GM12874 (cell line): Measurements from ENCODE around the gene ASCL5.
A peak's percentile ranks its signal among the peaks of the same experiment; 100 is the strongest.

Experiments used
- TF ChIP-seq, protein P1 (sequence below): IDR thresholded peaks from 2 replicates; pipeline ENCODE4 v1.5.1; 2011; ENCODE audit warnings: low read depth, mild to moderate bottlenecking, control low read depth, low read length, moderate library complexity; ENCODE audit not compliant: insufficient read depth

The ASCL5 gene

DNA sequence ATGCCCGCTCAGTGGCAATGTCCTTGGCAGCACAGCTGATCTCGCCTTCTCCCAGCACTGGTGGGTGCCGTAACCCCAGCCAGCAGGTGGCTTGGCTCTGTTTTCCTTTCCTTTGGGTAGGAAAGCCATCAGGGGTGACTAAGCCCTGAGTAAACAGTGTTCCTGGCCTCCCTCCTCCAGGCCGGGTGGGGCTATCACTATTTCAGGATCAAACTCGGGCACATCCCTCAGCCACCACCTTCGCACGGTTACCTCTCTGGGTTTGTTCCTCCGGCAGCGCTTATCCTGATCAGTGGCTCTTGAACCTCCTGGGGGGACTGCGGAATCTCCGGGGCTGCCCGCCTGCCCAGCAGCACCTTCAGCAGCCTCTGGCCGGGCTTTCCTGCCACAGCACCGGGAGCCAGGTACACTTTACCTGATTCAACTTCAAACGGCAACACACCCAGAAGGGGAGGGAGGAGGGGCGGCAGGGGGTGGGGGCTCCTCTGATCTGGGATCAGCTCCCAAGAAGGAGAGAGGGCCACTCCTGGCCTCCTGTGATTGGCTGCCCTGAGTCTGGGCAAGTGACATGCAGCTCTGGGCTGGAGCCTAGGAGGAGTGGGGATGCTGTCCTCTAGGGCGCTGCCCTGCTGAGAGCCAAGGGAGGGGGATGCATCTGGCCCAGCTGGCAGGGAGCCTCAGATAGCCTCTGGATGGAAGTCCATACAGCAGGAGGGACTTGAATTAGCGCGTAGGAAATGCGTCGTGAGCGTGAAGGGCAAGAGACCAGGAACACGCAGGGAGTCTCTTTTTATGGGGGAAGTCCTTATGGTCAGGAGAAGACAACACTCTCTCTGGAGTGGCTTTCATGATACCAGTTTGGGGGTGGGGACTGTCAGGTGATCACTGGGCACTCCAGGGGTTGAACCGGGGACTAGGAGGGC is at the start of gene ASCL5:
Gene ASCL5, minus strand, starts transcription at position 353 of the 923 bp plus-strand sequence. CDS start 11,812 bp downstream, outside the sequence.
- TF ChIP-seq, protein P1, sequence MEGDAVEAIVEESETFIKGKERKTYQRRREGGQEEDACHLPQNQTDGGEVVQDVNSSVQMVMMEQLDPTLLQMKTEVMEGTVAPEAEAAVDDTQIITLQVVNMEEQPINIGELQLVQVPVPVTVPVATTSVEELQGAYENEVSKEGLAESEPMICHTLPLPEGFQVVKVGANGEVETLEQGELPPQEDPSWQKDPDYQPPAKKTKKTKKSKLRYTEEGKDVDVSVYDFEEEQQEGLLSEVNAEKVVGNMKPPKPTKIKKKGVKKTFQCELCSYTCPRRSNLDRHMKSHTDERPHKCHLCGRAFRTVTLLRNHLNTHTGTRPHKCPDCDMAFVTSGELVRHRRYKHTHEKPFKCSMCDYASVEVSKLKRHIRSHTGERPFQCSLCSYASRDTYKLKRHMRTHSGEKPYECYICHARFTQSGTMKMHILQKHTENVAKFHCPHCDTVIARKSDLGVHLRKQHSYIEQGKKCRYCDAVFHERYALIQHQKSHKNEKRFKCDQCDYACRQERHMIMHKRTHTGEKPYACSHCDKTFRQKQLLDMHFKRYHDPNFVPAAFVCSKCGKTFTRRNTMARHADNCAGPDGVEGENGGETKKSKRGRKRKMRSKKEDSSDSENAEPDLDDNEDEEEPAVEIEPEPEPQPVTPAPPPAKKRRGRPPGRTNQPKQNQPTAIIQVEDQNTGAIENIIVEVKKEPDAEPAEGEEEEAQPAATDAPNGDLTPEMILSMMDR = no peak

- TF ChIP-seq, protein P1 = no peak
Observed at GRCh38 chr1:201175820-201176500, 49.0 kb upstream of the ASCL5 start.

DNA sequence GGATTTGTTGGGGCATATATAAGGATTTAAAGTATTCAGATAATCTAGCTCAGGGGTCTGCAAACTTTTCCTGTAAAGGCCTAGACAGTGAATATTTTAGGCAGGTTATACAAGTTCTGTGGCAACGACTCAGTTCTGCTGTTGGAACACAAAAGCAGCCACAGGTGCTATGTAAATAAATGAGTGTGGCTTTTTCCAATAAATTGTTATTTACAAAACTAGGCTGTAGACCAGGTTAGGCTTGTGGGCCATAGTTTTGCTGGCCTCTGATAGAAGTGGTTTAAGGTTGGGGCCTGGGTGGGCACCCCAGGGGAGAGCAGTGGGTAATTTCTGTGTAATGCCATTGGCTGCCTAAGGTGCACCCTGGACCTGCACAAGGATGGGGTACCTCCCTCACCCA is 46.8 kb upstream of the ASCL5 start:
- TF ChIP-seq, protein P1 = no peak

GRCh38 chr1:201172999-201173610 is 46.1 kb upstream of the ASCL5 start:
- TF ChIP-seq, protein P1 = no peak

GRCh38 chr1:201172326-201172725 is 45.3 kb upstream of the ASCL5 start:
- TF ChIP-seq, protein P1 = no peak

DNA sequence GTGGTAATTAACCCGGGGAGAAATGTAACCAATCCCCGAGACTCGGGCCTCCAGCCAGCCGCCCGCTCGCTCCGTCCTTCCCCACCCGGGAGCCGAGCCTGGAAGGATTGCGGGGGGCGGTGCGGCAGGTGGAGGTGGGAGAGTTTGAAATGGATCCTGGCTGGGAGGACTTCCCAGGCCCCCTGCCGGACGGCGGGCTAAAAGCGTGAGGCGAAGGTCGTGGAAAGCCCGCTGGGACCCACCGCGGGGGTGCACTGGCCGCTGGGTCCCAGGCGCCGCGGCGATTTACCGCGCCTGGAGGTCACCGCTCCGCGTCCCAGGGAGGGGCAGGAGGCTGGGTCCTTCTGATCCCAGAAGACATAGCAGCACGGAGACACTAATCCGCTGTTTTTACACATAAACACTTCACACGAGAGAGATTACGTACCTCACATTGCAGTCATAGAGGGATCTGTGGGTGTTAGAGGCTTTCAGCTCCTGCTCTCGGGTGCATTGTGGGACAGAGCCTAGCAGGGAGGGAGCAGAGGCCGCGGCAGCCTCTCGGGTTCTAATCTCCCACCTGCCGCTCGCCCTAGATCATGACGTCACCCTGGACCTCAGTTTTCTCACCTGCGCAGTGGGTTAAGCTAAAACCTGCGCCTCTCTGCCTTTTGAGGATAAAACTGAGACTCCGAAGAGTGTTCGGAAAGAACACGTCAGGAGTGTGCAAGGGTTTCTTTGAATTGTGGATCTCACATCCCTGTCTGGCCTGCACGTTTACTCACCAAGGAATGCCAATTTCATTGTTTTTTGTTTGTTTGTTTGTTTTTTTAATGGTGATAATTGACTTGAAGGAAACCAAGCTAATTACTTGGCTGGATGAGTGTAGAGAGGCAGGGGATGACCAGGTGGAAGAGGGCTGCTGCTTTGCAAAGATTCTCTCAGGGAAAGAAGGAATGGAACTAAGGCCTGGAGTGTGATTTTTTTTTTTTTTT is 44.4 kb upstream of the ASCL5 start:
- TF ChIP-seq, protein P1 = peak; percentile 43; the same call in 1 of the 2 replicates
